HCT116 (cell line): ENCODE results near the gene CLCN4. TPM values are rescaled to one million over a fixed set of nuclear protein-coding genes. Genes with fewer than 3 reads are reported as not detected.

Experiments
- ATAC-seq: fragments of 200-7000 bp; cut with Tn5 transposase; 2 replicates; pipeline ENCODE4 v1.9.1; 2020; ENCODE audit warnings: mild to moderate bottlenecking, moderate library complexity
- BruUV-seq: library from RNA; stranded (reverse); fragments of 400-500 nt; replicated peaks from 2 replicates; lab custom pipeline; 2021; lab: Mats Ljungman, UMichigan
- CTCF ChIA-PET: fragments of 300-600 bp; sonication (Branson Sonifier 250); formaldehyde crosslinking; loops from one replicate; lab custom pipeline; 2021; ENCODE audit warnings: antibody characterized with exemption; lab: Charles Lee
- POLR2A ChIA-PET: fragments of 300-600, 350-600 bp; sonication (Branson Sonifier 250); formaldehyde crosslinking; loops from one replicate; lab custom pipeline; 2021; ENCODE audit warnings: antibody characterized with exemption; lab: Charles Lee
- RAD21 ChIA-PET, 2 experiments: fragments of 300-600 bp; sonication (Branson Sonifier 250); formaldehyde crosslinking; loops; one replicate each; lab custom pipeline; 2023; ENCODE audit warnings: low total read pairs in 2 of 2; ENCODE audit not compliant: uncharacterized antibody in 2 of 2, unreplicated experiment in 2 of 2, low non-redundant PET in 1 of 2; lab: Charles Lee
- DNase-seq: peaks from one replicate; pipeline ENCODE4 v3.0.0-alpha.2; 2010; ENCODE audit warnings: low read depth, low spot score
- H2AFZ ChIP-seq: fragments of 200-600 bp; shearing (Covaris generic), sonication (generic); 2 replicates; pipeline ENCODE4 v1.6.1; 2017; ENCODE audit warnings: low read depth, mixed run types, mixed read lengths, antibody characterized with exemption, low read length; ENCODE audit not compliant: poor library complexity, severe bottlenecking
- H3K27ac ChIP-seq: 2 replicates; pipeline ENCODE4 v1.5.1; 2012; ENCODE audit warnings: low read depth, low read length
- H3K27me3 ChIP-seq: fragments of 200-600 bp; sonication (generic); 2 replicates; pipeline ENCODE4 v1.6.1; 2016; ENCODE audit warnings: mixed run types, low read length, mixed read lengths; ENCODE audit not compliant: insufficient read depth
- H3K36me3 ChIP-seq, 2 experiments: fragments of 200-500 bp in 1 of 2; fragments of 200-600 bp in 1 of 2; sonication (Bioruptor generic) in 1 of 2; sonication (generic) in 1 of 2; 2 replicates each; pipeline versions ENCODE4 v1.5.1 to v1.6.1; 2014 to 2016; ENCODE audit warnings: low read length in 2 of 2, inconsistent platforms in 1 of 2, mixed read lengths in 1 of 2, mixed run types in 1 of 2; ENCODE audit not compliant: insufficient read depth in 2 of 2, control insufficient read depth in 1 of 2
- H3K4me1 ChIP-seq, 2 experiments: fragments of 200-600 bp in 1 of 2; sonication (generic) in 1 of 2; 2 replicates each; pipeline versions ENCODE4 v1.5.1 to v1.6.1; 2012 to 2017; ENCODE audit warnings: low read length in 2 of 2, inconsistent platforms in 1 of 2, mild to moderate bottlenecking in 1 of 2, mixed read lengths in 1 of 2, mixed run types in 1 of 2, moderate library complexity in 1 of 2; ENCODE audit not compliant: insufficient read depth in 2 of 2, control insufficient read depth in 1 of 2
- H3K4me2 ChIP-seq: fragments of 200-600 bp; sonication (generic); 2 replicates; pipeline ENCODE4 v1.6.1; 2017; ENCODE audit warnings: mixed run types, low read length, mixed read lengths
- H3K4me3 ChIP-seq, 2 experiments: fragments of 200-600 bp in 1 of 2; sonication (generic) in 1 of 2; replicated peaks in 1 of 2; 2 replicates each; pipeline ENCODE4 v1.5.1; 2011 to 2016; ENCODE audit warnings: low read length in 2 of 2, control low read depth in 1 of 2, low read depth in 1 of 2, mild to moderate bottlenecking in 1 of 2, mixed read lengths in 1 of 2, mixed run types in 1 of 2
- H3K79me2 ChIP-seq: fragments of 200-600 bp; sonication (generic); 2 replicates; pipeline ENCODE4 v1.6.1; 2017; ENCODE audit warnings: mild to moderate bottlenecking, mixed run types, low read length, moderate library complexity, mixed read lengths; ENCODE audit not compliant: insufficient read depth
- H3K9ac ChIP-seq: fragments of 200-600 bp; sonication (generic); 2 replicates; pipeline ENCODE4 v1.6.1; 2016; ENCODE audit warnings: low read length, mixed read lengths
- H3K9me2 ChIP-seq: fragments of 200-600 bp; sonication (generic), shearing (Covaris generic); 2 replicates; pipeline ENCODE4 v1.6.1; 2017; ENCODE audit warnings: mixed run types, mild to moderate bottlenecking, moderate library complexity; ENCODE audit not compliant: insufficient read depth
- H3K9me3 ChIP-seq, 2 experiments: fragments of 200-500 bp in 1 of 2; fragments of 200-600 bp in 1 of 2; sonication (Bioruptor generic) in 1 of 2; sonication (generic) in 1 of 2; 2 replicates each; pipeline ENCODE4 v1.6.1; 2014 to 2017; ENCODE audit warnings: low read length in 2 of 2, mixed read lengths in 2 of 2, inconsistent platforms in 1 of 2, low read depth in 1 of 2, mild to moderate bottlenecking in 1 of 2, mixed run types in 1 of 2, moderate library complexity in 1 of 2; ENCODE audit not compliant: control insufficient read depth in 1 of 2, insufficient read depth in 1 of 2
- H4K20me1 ChIP-seq: fragments of 200-600 bp; sonication (generic), shearing (Covaris generic); 2 replicates; pipeline ENCODE4 v1.6.1; 2017; ENCODE audit warnings: mixed run types, mild to moderate bottlenecking, moderate library complexity; ENCODE audit not compliant: insufficient read depth
- ATF3 ChIP-seq: IDR thresholded peaks from 2 replicates; pipeline ENCODE4 v1.6.1; 2012
- CBX3 ChIP-seq: IDR thresholded peaks from 2 replicates; pipeline ENCODE4 v1.6.1; 2012; ENCODE audit warnings: low read depth
- CTCF ChIP-seq, 3 experiments: fragments of 200-600 bp in 1 of 3; sonication (generic) in 1 of 3; IDR thresholded peaks in 2 of 3; conservative IDR thresholded peaks in 1 of 3; 2 replicates each; pipeline ENCODE4 v1.5.1; 2012 to 2017; ENCODE audit warnings: low read depth in 2 of 3, low read length in 2 of 3, antibody characterized with exemption in 1 of 3, borderline replicate concordance in 1 of 3, control low read depth in 1 of 3, mild to moderate bottlenecking in 1 of 3, mixed read lengths in 1 of 3, mixed run types in 1 of 3, moderate library complexity in 1 of 3; ENCODE audit not compliant: insufficient read depth in 1 of 3
- EGR1 ChIP-seq: IDR thresholded peaks from 2 replicates; pipeline ENCODE4 v1.6.1; 2012; ENCODE audit warnings: low read depth
- ELF1 ChIP-seq: IDR thresholded peaks from 2 replicates; pipeline ENCODE4 v1.6.1; 2012; ENCODE audit warnings: low read depth, borderline replicate concordance
- EZH2 ChIP-seq: fragments of 200-600 bp; sonication (generic); IDR thresholded peaks from 2 replicates; pipeline ENCODE4 v1.6.1; 2017; ENCODE audit warnings: antibody characterized with exemption, mixed run types
- EZH2phosphoT487 ChIP-seq: fragments of 200-600 bp; IDR thresholded peaks from 2 replicates; pipeline ENCODE4 v1.6.1; 2018; ENCODE audit warnings: antibody characterized with exemption, borderline replicate concordance
- FOSL1 ChIP-seq: IDR thresholded peaks from 2 replicates; pipeline ENCODE4 v1.6.1; 2012; ENCODE audit warnings: low read depth
- JUND ChIP-seq: IDR thresholded peaks from 2 replicates; pipeline ENCODE4 v1.6.1; 2012
- MAX ChIP-seq: IDR thresholded peaks from 2 replicates; pipeline ENCODE4 v1.6.1; 2012
- POLR2A ChIP-seq: IDR thresholded peaks from 2 replicates; pipeline ENCODE4 v1.7.0; 2011; ENCODE audit warnings: borderline replicate concordance; ENCODE audit not compliant: insufficient read depth, insufficient read length; ENCODE audit errors: extremely low read depth
- RAD21 ChIP-seq: IDR thresholded peaks from 2 replicates; pipeline ENCODE4 v1.6.1; 2012; ENCODE audit warnings: low read depth, mild to moderate bottlenecking
- REST ChIP-seq: IDR thresholded peaks from 2 replicates; pipeline ENCODE4 v1.6.1; 2012; ENCODE audit warnings: low read depth
- SP1 ChIP-seq: IDR thresholded peaks from 2 replicates; pipeline ENCODE4 v1.6.1; 2012; ENCODE audit warnings: low read depth
- SRF ChIP-seq: IDR thresholded peaks from 2 replicates; pipeline ENCODE4 v1.6.1; 2012; ENCODE audit warnings: low read depth
- TCF7L2 ChIP-seq: IDR thresholded peaks from 2 replicates; pipeline ENCODE4 v1.7.0; 2011; ENCODE audit warnings: borderline replicate concordance, inconsistent platforms; ENCODE audit not compliant: insufficient read depth, insufficient read length; ENCODE audit errors: extremely low read depth
- YY1 ChIP-seq: IDR thresholded peaks from 2 replicates; pipeline ENCODE4 v1.6.1; 2011; ENCODE audit warnings: low read length, low read depth, moderate library complexity, mild to moderate bottlenecking; ENCODE audit not compliant: insufficient replicate concordance; ENCODE audit errors: extremely low read depth
- ZBTB33 ChIP-seq: IDR thresholded peaks from 2 replicates; pipeline ENCODE4 v1.6.1; 2011; ENCODE audit warnings: mild to moderate bottlenecking, low read length, moderate library complexity; ENCODE audit not compliant: insufficient replicate concordance; ENCODE audit errors: extremely low read depth
- intact Hi-C: fragments of 100-400 bp; cut with micrococcal nuclease; formaldehyde crosslinking; loops from 2 replicates; pipeline ENCODE4 v1.10.0; 2022
- total RNA-seq: library from RNA; stranded (reverse); gene quantifications from one replicate; pipeline ENCODE4 v1.2.1, GENCODE V29; 2021; ENCODE audit not compliant: unreplicated experiment

Gene CLCN4
- total RNA-seq, 1 experiment from 2014 or later, result 3.1 TPM

DNA sequence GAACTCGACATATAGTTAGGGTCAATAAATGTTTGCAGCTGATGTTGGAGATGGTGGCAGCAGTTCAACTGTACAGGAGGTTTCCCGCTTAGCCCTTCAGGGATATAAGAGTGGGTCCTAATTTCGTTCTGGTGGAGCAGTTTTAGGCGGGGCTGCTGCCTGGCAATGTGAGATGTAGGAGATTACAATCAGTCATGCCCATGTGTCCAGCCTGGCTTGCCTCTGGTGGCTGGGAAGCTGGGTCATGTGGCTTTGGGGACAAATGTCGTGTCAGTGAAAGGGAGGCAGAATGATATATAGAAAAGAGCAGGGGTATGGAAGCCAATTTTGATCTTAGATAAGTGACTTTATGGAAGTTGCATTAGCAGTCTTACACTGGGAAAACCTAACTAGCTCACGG, 129.4 kb downstream of the CLCN4 start:
- no peak overlapping the region for H3K4me3 ChIP-seq
- no peaks in the 10 kb centered on the region for H3K9me3 ChIP-seq
- no peaks in the 10 kb centered on the region for H3K4me1 ChIP-seq
- H3K4me2 ChIP-seq, result no peak overlapping the region
- no peaks in the 10 kb centered on the region for H3K36me3 ChIP-seq
- RAD21 ChIA-PET, result no interaction called here
- TF ChIP-seq ZBTB33 (no peak), TCF7L2 (no peak), YY1 (no peak), CTCF (IDR thresholded peaks at IDR 0.05 in 2 of 3, conservative IDR thresholded peaks at IDR 0.05 in 1 of 3; ENCODE audit: borderline replicate concordance in 1 of 3, insufficient read depth in 1 of 3, low read depth in 2 of 3, low read length in 2 of 3) (no peak), EZH2 (no peak), REST (no peak), EZH2phosphoT487 (no peak), SP1 (no peak), ELF1 (no peak), RAD21 (no peak), SRF (no peak), CBX3 (no peak), FOSL1 (no peak), JUND (no peak), ATF3 (no peak), EGR1 (no peak), POLR2A (no peak), MAX (no peak)
- no peak overlapping the region for H3K27ac ChIP-seq
- H4K20me1 ChIP-seq, result no peaks in the 10 kb centered on the region
- no TSS peak for BruUV-seq
- no peaks in the 10 kb centered on the region for H3K27me3 ChIP-seq
- intact Hi-C loops, result no loop called here
- CTCF ChIA-PET, result no interaction called here
- ATAC-seq (no peak), DNase-seq (no peak)
- H3K9ac ChIP-seq, result no peak overlapping the region
- no peak overlapping the region for H2AFZ ChIP-seq
- POLR2A ChIA-PET, result no interaction called here
- H3K79me2 ChIP-seq, result no peaks in the 10 kb centered on the region
- no peaks in the 10 kb centered on the region for H3K9me2 ChIP-seq
